Endothelial cell of umbilical vein (primary cell): ENCODE results near the gene CYP11A1. TPM values are rescaled to one million over a fixed set of nuclear protein-coding genes. Genes with fewer than 3 reads are reported as not detected.

Source experiments
- BruUV-seq: library from RNA; stranded (reverse); fragments of 400-500 nt; replicated peaks from 2 replicates; lab custom pipeline; 2021; lab: Mats Ljungman, UMichigan
- CTCF ChIA-PET: fragments of 300-600, 350-600 bp; sonication (Branson Sonifier 250); formaldehyde crosslinking; loops from one replicate; lab custom pipeline; 2021; ENCODE audit warnings: antibody characterized with exemption, inconsistent platforms; lab: Charles Lee
- POLR2A ChIA-PET: fragments of 300-600, 350-600 bp; sonication (Branson Sonifier 250); formaldehyde crosslinking; loops from one replicate; lab custom pipeline; 2021; ENCODE audit warnings: antibody characterized with exemption, inconsistent platforms; lab: Charles Lee
- DNase-seq: peaks from one replicate; pipeline ENCODE4 v3.0.0-alpha.2; 2011; ENCODE audit warnings: low read depth, low spot score
- FAIRE-seq: peaks from 2 replicates; lab custom pipeline; 2011; peaks lifted over from hg19 to GRCh38; lab: Jason Lieb, UNC
- H2AFZ ChIP-seq: 2 replicates; pipeline ENCODE4 v1.6.0; 2012; ENCODE audit warnings: low read depth, low read length, control low read depth, inconsistent platforms
- H3K27ac ChIP-seq: 2 replicates; pipeline ENCODE4 v1.5.1; 2011; ENCODE audit warnings: low read depth, mild to moderate bottlenecking, control low read depth, low read length, moderate library complexity; ENCODE audit not compliant: insufficient read depth
- H3K27me3 ChIP-seq, 2 experiments: 2 replicates each; pipeline versions ENCODE4 v1.6.0 to v1.6.1; 2011; ENCODE audit warnings: low read length in 2 of 2, mixed read lengths in 1 of 2; ENCODE audit not compliant: control insufficient read depth in 2 of 2, insufficient read depth in 2 of 2
- H3K36me3 ChIP-seq, 2 experiments: 2 replicates in 1 of 2; 3 replicates in 1 of 2; pipeline ENCODE4 v1.5.1; 2011; ENCODE audit warnings: low read length in 2 of 2, mild to moderate bottlenecking in 1 of 2, moderate library complexity in 1 of 2; ENCODE audit not compliant: control insufficient read depth in 2 of 2, insufficient read depth in 2 of 2; ENCODE audit errors: extremely low read depth in 1 of 2
- H3K4me1 ChIP-seq: 3 replicates; pipeline ENCODE4 v1.5.1; 2011; ENCODE audit warnings: mild to moderate bottlenecking, low read length; ENCODE audit not compliant: control insufficient read depth, insufficient read depth; ENCODE audit errors: extremely low read depth
- H3K4me2 ChIP-seq: 2 replicates; pipeline ENCODE4 v1.6.1; 2011; ENCODE audit warnings: low read length, control low read depth, mixed read lengths; ENCODE audit not compliant: insufficient read depth
- H3K4me3 ChIP-seq, 3 experiments: fragments of 200-600 bp in 1 of 3; sonication (generic), shearing (Covaris generic) in 1 of 3; replicated peaks in 1 of 3; 2 replicates each; pipeline ENCODE4 v1.5.1; 2011 to 2016; ENCODE audit warnings: control low read depth in 3 of 3, low read length in 3 of 3, mild to moderate bottlenecking in 2 of 3, inconsistent platforms in 1 of 3, low read depth in 1 of 3, moderate library complexity in 1 of 3; ENCODE audit not compliant: insufficient read depth in 1 of 3
- H3K79me2 ChIP-seq: 2 replicates; pipeline ENCODE4 v1.6.0; 2012; ENCODE audit warnings: low read length, inconsistent platforms; ENCODE audit not compliant: control insufficient read depth, insufficient read depth
- H3K9ac ChIP-seq: replicated peaks from 2 replicates; pipeline ENCODE3; 2011; ENCODE audit warnings: low read length, control low read depth; ENCODE audit not compliant: insufficient read depth; ENCODE audit errors: extremely low read depth
- H3K9me1 ChIP-seq: replicated peaks from 3 replicates; pipeline ENCODE4 v1.6.0; 2011; ENCODE audit warnings: mild to moderate bottlenecking, low read length; ENCODE audit not compliant: control insufficient read depth, insufficient read depth; ENCODE audit errors: extremely low read depth
- H3K9me3 ChIP-seq: replicated peaks from 2 replicates; pipeline ENCODE4 v1.5.1; 2012; ENCODE audit warnings: low read length, inconsistent platforms; ENCODE audit not compliant: control insufficient read depth, insufficient read depth
- H4K20me1 ChIP-seq: replicated peaks from 2 replicates; pipeline ENCODE3; 2011; ENCODE audit warnings: mild to moderate bottlenecking, low read length; ENCODE audit not compliant: control insufficient read depth, insufficient read depth; ENCODE audit errors: extremely low read depth
- CTCF ChIP-seq, 2 donors: IDR thresholded peaks; 1 replicate in 1 of 2; 2 replicates in 1 of 2; pipeline ENCODE4 v1.5.1; 2011; ENCODE audit warnings: low read length in 2 of 2, mild to moderate bottlenecking in 2 of 2, moderate library complexity in 2 of 2, control low read depth in 1 of 2, inconsistent platforms in 1 of 2, low read depth in 1 of 2; ENCODE audit not compliant: insufficient read depth in 1 of 2; ENCODE audit errors: extremely low read depth in 1 of 2
- EZH2 ChIP-seq: IDR thresholded peaks from 2 replicates; pipeline ENCODE4 v1.6.1; 2012; ENCODE audit warnings: borderline replicate concordance, low read depth, mild to moderate bottlenecking, moderate library complexity, low read length, inconsistent platforms; ENCODE audit not compliant: severe bottlenecking
- FOS ChIP-seq: IDR thresholded peaks from 2 replicates; pipeline ENCODE4 v1.6.1; 2011; ENCODE audit warnings: mild to moderate bottlenecking, low read length, moderate library complexity, borderline replicate concordance; ENCODE audit not compliant: insufficient read depth
- GATA2 ChIP-seq: IDR thresholded peaks from 2 replicates; pipeline ENCODE4 v1.7.0; 2011; ENCODE audit warnings: low read depth, mild to moderate bottlenecking, moderate library complexity, mixed read lengths, low read length; ENCODE audit not compliant: insufficient read length, insufficient read depth
- JUN ChIP-seq: IDR thresholded peaks from 2 replicates; pipeline ENCODE4 v1.6.1; 2011; ENCODE audit warnings: borderline replicate concordance, low read depth; ENCODE audit not compliant: insufficient read length, insufficient read depth
- MAX ChIP-seq: IDR thresholded peaks from 2 replicates; pipeline ENCODE4 v1.6.1; 2011; ENCODE audit not compliant: insufficient read depth, insufficient read length
- MYC ChIP-seq: IDR thresholded peaks from one replicate; pipeline ENCODE4 v1.6.1; 2011; ENCODE audit warnings: mild to moderate bottlenecking, low read depth, low read length
- POLR2A ChIP-seq: IDR thresholded peaks from 2 replicates; pipeline ENCODE4 v1.6.1; 2012; ENCODE audit warnings: low read depth, mild to moderate bottlenecking, control low read depth, low read length
- POLR2AphosphoS5 ChIP-seq: IDR thresholded peaks from 2 replicates; pipeline ENCODE4 v1.6.1; 2012; ENCODE audit warnings: low read depth, mild to moderate bottlenecking, control low read depth, low read length, moderate library complexity; ENCODE audit not compliant: insufficient read depth
- dilution Hi-C: fragments of 300-500 bp; cut with MboI; formaldehyde crosslinking; loops from one replicate; pipeline ENCODE4 v1.15.0; 2019; ENCODE audit warnings: low sequenced_read_pairs; ENCODE audit not compliant: extremely low pct_ligation_motif_present
- intact Hi-C: fragments of 100-400 bp; cut with micrococcal nuclease; formaldehyde crosslinking; loops from one replicate; pipeline ENCODE4 v1.10.0; 2022
- polyA plus RNA-seq, 4 experiments: library from polyadenylated mRNA; depleted of rRNA in 3 of 4; stranded (reverse) in 3 of 4; unstranded in 1 of 4; fragments of >200 nt; gene quantifications; 2 replicates each; pipeline versions ENCODE4 v1.2.1 to v1.2.3, GENCODE V29; 2011 to 2012; ENCODE audit warnings: missing spikeins in 1 of 4
- total RNA-seq: library from RNA; stranded (reverse); gene quantifications from 2 replicates; pipeline ENCODE4 v1.2.3, GENCODE V29; 2021

The CYP11A1 gene
- total and polyA plus RNA-seq, 2 donors (not counting 3 experiments of a cell fraction or from before 2014, with no cell fraction given), result 0.08 TPM; not detected in 1

GRCh38 chr15:74352393-74352910 is 15.0 kb downstream of the CYP11A1 start:
- BruUV-seq, result no TSS peak
- Histone ChIP-seq H3K9me3 (no peaks in the 10 kb centered on the region), H3K4me3 (no peak overlapping the region), H3K36me3 (no peaks in the 10 kb centered on the region), H2AFZ (no peak overlapping the region), H3K9me1 (no peaks in the 10 kb centered on the region), H3K9ac (no peak overlapping the region), H3K4me2 (no peak overlapping the region), H3K27ac (no peak overlapping the region), H4K20me1 (no peaks in the 10 kb centered on the region), H3K4me1 (no peaks in the 10 kb centered on the region), H3K27me3 (peaks cover 7 to 8% of the 10 kb centered on the region in 2 experiments), H3K79me2 (no peaks in the 10 kb centered on the region)
- POLR2A ChIA-PET, result no interaction called here
- CTCF ChIA-PET, result interaction anchor here (2.0 kb wide), 1 partner anchor 32 kb away, joined by 5 read pairs; no protein-coding TSS in a partner anchor
- intact Hi-C loops (no loop called here), dilution Hi-C loops (no loop called here)
- no peak for TF ChIP-seq GATA2
- no peak for TF ChIP-seq POLR2AphosphoS5
- TF ChIP-seq POLR2A, result no peak
- no peak for TF ChIP-seq EZH2
- TF ChIP-seq MAX, result no peak
- TF ChIP-seq MYC, result no peak
- no peak for TF ChIP-seq JUN
- TF ChIP-seq FOS, result no peak
- TF ChIP-seq CTCF (IDR thresholded peaks at IDR 0.05; ENCODE audit: extremely low read depth in 1 of 2, insufficient read depth in 1 of 2, low read depth in 1 of 2, low read length in 2 of 2), result no peak
- FAIRE-seq (no peak), DNase-seq (no peak)
